Measurements from ENCODE around the gene PNPLA5. TPM values are rescaled to one million over a fixed set of nuclear protein-coding genes. Genes with fewer than 3 reads are reported as not detected.

Gene PNPLA5
- total and polyA plus RNA-seq, 9 of the 15 experiments (the other 6 are each of a cell fraction or from before 2014, with no cell fraction given): not detected

- H3K27ac ChIP-seq (ENCODE audit: extremely low read depth, low read depth, low read length): no peak overlapping the region
- no peak overlapping the region for H3K4me2 ChIP-seq (ENCODE audit: insufficient read depth, low read length)
- no peaks in the 10 kb centered on the region for H3K9me3 ChIP-seq (replicated peaks; ENCODE audit: control insufficient read depth, insufficient read depth, low read depth, low read length)
- no peak for DNase-seq (ENCODE audit: extremely low read depth in 1 of 4, low spot score in 3 of 4)
- CTCF ChIA-PET (ENCODE audit: low intra/inter-chr PET ratio): no interaction called here
- WGBS (ENCODE audit: insufficient coverage, low coverage, missing lambda C conversion rate): 1% methylated on average over 10 of the region's 11 CpGs
- no peak overlapping the region for H3K9ac ChIP-seq (ENCODE audit: insufficient read depth in 1 of 2, low read depth in 2 of 2, low read length in 2 of 2)
- H3K27me3 ChIP-seq (ENCODE audit: control insufficient read depth in 2 of 2, insufficient read depth in 2 of 2, low read length in 2 of 2): peaks cover 0 to 39% of the 10 kb centered on the region in 2 experiments; a peak in 3 of 5 replicates
- no peak overlapping the region for H3K4me3 ChIP-seq
- TF ChIP-seq SMC3 (conservative IDR thresholded peaks at IDR 0.05; ENCODE audit: insufficient read depth, low read depth, low read length) (no peak), BRCA1 (IDR thresholded peaks at IDR 0.05) (no peak), BRCA1 (CRISPR knock-in tag; IDR thresholded peaks at IDR 0.05) (no peak), NONO (IDR thresholded peaks at IDR 0.05; ENCODE audit: low read depth in 2 of 2, low read length in 1 of 2) (no peak), ZNF76 (CRISPR knock-in tag; IDR thresholded peaks at IDR 0.05; ENCODE audit: borderline replicate concordance) (no peak), ZNF830 (CRISPR knock-in tag; IDR thresholded peaks at IDR 0.05) (no peak)
- no peak for FAIRE-seq
- intact Hi-C loops (cut with micrococcal nuclease) (no loop called here), in situ Hi-C loops (cut with MboI) (no loop called here)
- POLR2A ChIA-PET: no interaction called here
- no peaks in the 10 kb centered on the region for H3K79me2 ChIP-seq (ENCODE audit: control insufficient read depth, insufficient read depth, low read length)
- peaks cover 0 to 4% of the 10 kb centered on the region in 2 experiments; a peak in 1 of 5 replicates for H3K4me1 ChIP-seq (replicated peaks in 1 of 2; ENCODE audit: control insufficient read depth in 2 of 2, insufficient read depth in 2 of 2, low read length in 2 of 2)
- no peak overlapping the region for H2AFZ ChIP-seq (ENCODE audit: low read depth, low read length)
- no peaks in the 10 kb centered on the region; the same call in 1 of the 2 replicates for H4K20me1 ChIP-seq (replicated peaks; ENCODE audit: control insufficient read depth, insufficient read depth, low read length)
- ATAC-seq: no peak
- no TSS peak for BruUV-seq (replicated peaks)
- no peaks in the 10 kb centered on the region for H3K36me3 ChIP-seq (ENCODE audit: control insufficient read depth, insufficient read depth, low read length)
- no peaks in the 10 kb centered on the region for H3K9me1 ChIP-seq (ENCODE audit: control insufficient read depth, insufficient read depth, low read length)
These were observed 33.5 kb downstream of the PNPLA5 start for GRCh38 chr22:43858156-43858895.

- intact Hi-C loops (cut with micrococcal nuclease): no loop called here
- ChIA-PET POLR2A (no interaction called here), CTCF (ENCODE audit: low intra/inter-chr PET ratio) (no interaction called here)
- H3K4me1 ChIP-seq (replicated peaks in 1 of 2; ENCODE audit: control insufficient read depth in 2 of 2, insufficient read depth in 2 of 2, low read length in 2 of 2): peaks cover 0 to under 1% of the 10 kb centered on the region in 2 experiments; a peak in 1 of 5 replicates
- no peak overlapping the region for H3K4me3 ChIP-seq
- no TSS peak for BruUV-seq (replicated peaks)
- peaks cover 0 to 45% of the 10 kb centered on the region in 2 experiments; a peak in 3 of 5 replicates for H3K27me3 ChIP-seq (ENCODE audit: control insufficient read depth in 2 of 2, insufficient read depth in 2 of 2, low read length in 2 of 2)
- H3K4me2 ChIP-seq (ENCODE audit: insufficient read depth, low read length): no peak overlapping the region
- H3K9me1 ChIP-seq (ENCODE audit: control insufficient read depth, insufficient read depth, low read length): no peaks in the 10 kb centered on the region
- in situ Hi-C loops (cut with MboI): no loop called here
- H3K9ac ChIP-seq (ENCODE audit: insufficient read depth in 1 of 2, low read depth in 2 of 2, low read length in 2 of 2): no peak overlapping the region
- no peak overlapping the region for H3K27ac ChIP-seq (ENCODE audit: extremely low read depth, low read depth, low read length)
- no peaks in the 10 kb centered on the region; the same call in 1 of the 2 replicates for H4K20me1 ChIP-seq (replicated peaks; ENCODE audit: control insufficient read depth, insufficient read depth, low read length)
- H3K9me3 ChIP-seq (replicated peaks; ENCODE audit: control insufficient read depth, insufficient read depth, low read depth, low read length): no peaks in the 10 kb centered on the region
- FAIRE-seq (no peak), DNase-seq (ENCODE audit: extremely low read depth in 1 of 4, low spot score in 3 of 4) (no peak), ATAC-seq (no peak)
- H3K36me3 ChIP-seq (ENCODE audit: control insufficient read depth, insufficient read depth, low read length): no peaks in the 10 kb centered on the region
- H3K79me2 ChIP-seq (ENCODE audit: control insufficient read depth, insufficient read depth, low read length): no peaks in the 10 kb centered on the region
- H2AFZ ChIP-seq (ENCODE audit: low read depth, low read length): no peak overlapping the region
- no peak for TF ChIP-seq TCF15 (CRISPR knock-in tag; IDR thresholded peaks at IDR 0.05)
- TF ChIP-seq ARID4B (CRISPR knock-in tag; IDR thresholded peaks at IDR 0.05): no peak
- no peak for TF ChIP-seq POLR3G (IDR thresholded peaks at IDR 0.05; ENCODE audit: extremely low read depth, insufficient read length, insufficient replicate concordance)
- no peak for TF ChIP-seq MEF2A (IDR thresholded peaks at IDR 0.05; ENCODE audit: control insufficient read depth, low read depth, low read length)
- no peak for TF ChIP-seq ZNF766 (CRISPR knock-in tag; conservative IDR thresholded peaks at IDR 0.05)
These were observed 34.4 kb downstream of the PNPLA5 start for GRCh38 chr22:43857367-43857766.
